ENCODE results near the gene WDR20. TPM values are rescaled to one million over a fixed set of nuclear protein-coding genes. Genes with fewer than 3 reads are reported as not detected.
"Not testable (repeated sequence)": the region's sequence is repeated elsewhere in the genome, so short reads cannot be mapped to it uniquely, and the experiment has no call there.

The WDR20 gene
- total RNA-seq, 1 donor from 2014 or later: 44.8 TPM

DNA sequence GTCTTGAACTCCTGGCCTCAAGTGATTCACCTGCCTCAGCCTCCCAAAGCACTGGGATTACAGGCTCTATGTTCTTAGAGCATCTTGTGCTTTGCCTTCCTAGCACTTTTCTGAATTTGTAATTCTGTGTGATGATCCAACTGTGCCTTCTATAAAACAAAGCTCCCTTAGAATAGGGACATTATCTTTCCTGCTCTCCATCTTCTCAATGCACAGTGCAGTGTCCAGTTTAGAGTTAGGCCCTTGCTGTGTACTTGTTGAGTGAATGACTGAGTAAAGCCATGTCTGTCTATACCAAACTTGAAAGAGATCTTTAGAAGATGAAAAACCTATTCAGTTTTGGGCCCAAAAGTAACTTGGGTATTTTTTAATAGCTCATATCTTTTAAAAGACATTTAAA, 5.2 kb downstream of the WDR20 start:
- peaks cover 0 to 7% of the 10 kb centered on the region in 2 donors for H3K36me3 ChIP-seq
- H3K27ac ChIP-seq: no peak overlapping the region
- no peak for DNase-seq (ENCODE audit: low spot score in 2 of 2)
- TF ChIP-seq, protein P1, sequence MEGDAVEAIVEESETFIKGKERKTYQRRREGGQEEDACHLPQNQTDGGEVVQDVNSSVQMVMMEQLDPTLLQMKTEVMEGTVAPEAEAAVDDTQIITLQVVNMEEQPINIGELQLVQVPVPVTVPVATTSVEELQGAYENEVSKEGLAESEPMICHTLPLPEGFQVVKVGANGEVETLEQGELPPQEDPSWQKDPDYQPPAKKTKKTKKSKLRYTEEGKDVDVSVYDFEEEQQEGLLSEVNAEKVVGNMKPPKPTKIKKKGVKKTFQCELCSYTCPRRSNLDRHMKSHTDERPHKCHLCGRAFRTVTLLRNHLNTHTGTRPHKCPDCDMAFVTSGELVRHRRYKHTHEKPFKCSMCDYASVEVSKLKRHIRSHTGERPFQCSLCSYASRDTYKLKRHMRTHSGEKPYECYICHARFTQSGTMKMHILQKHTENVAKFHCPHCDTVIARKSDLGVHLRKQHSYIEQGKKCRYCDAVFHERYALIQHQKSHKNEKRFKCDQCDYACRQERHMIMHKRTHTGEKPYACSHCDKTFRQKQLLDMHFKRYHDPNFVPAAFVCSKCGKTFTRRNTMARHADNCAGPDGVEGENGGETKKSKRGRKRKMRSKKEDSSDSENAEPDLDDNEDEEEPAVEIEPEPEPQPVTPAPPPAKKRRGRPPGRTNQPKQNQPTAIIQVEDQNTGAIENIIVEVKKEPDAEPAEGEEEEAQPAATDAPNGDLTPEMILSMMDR (IDR thresholded peaks at IDR 0.05): no peak
- H3K9me3 ChIP-seq: no peaks in the 10 kb centered on the region
- intact Hi-C loops (cut with DNase I): no loop called here
- no peak overlapping the region for H3K4me3 ChIP-seq
- no peaks in the 10 kb centered on the region for H3K27me3 ChIP-seq
- H3K4me1 ChIP-seq: peaks cover 0 to 15% of the 10 kb centered on the region in 2 donors

DNA sequence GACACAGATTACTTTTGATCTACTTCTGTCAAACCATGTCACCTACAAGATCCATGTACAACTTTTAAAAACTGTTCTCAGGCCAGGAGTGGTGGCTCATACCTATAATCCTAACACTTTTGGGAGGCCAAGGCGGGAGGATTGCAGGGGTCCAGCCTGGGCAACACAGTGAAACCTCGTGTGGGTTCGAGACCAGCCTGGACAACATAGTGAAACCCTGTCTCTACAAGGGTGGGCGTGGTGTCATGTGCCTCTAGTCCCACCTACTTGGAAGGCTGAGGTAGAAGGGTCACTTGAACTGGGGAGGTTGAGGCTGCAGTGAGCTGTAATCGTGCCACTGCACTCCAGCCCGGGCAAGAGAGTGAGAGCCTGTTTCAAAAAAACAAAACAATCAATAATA, 5.7 kb downstream of the WDR20 start:
- no peaks in the 10 kb centered on the region for H3K9me3 ChIP-seq
- no peak for DNase-seq (ENCODE audit: low spot score in 2 of 2)
- TF ChIP-seq, protein P1 (IDR thresholded peaks at IDR 0.05): no peak

DNA sequence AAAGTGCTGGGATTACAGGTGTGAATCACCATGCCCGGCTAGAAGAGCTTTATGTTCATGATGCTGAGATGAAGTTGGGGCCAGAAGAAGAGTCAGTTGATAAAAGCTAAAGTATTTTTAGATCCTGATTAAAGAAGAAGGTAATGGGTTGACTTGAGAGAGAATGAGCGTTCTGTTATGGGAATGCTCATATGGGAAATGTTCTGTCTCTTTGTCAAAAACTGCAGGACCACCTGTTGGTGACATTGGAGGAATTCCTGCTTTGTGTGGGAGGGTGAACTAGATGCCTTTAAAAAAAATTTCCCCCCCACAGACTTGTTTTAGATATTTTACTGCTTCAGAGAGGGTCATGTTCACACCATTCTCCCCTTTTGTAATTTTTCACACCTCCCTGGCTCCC, 6.7 kb downstream of the WDR20 start:
- intact Hi-C loops (cut with DNase I): no loop called here
- TF ChIP-seq, protein P1 (IDR thresholded peaks at IDR 0.05): no peak
- H3K4me1 ChIP-seq: peaks cover 0 to 6% of the 10 kb centered on the region in 2 donors

More for the DNA sequence above, 5.7 kb downstream of the WDR20 start:
- Histone ChIP-seq H3K27me3 (no peaks in the 10 kb centered on the region), H3K4me1 (peaks cover 0 to 15% of the 10 kb centered on the region in 2 donors), H3K27ac (no peak overlapping the region), H3K36me3 (peaks cover 0 to 7% of the 10 kb centered on the region in 2 donors), H3K4me3 (no peak overlapping the region)
- intact Hi-C loops (cut with DNase I): no loop called here

DNA sequence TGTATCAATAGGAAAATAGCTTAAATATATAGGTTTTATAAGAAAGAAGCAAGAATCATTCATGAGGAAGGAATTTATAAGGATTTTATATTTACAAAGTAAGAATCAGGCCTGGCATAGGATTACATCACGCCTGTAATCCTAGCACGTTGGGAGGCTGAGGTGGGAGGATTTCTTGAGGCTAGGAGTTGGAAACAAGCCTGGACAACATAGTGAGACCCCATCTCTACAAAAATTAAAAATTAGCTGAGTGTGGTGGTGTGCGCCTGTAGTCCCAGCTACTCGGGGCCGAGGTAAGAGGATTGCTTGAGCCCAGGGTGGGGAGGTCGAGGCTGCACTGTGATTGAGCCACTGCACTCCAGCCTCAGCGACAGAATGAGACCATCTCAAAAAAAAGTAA, 10.4 kb downstream of the WDR20 start:
- TF ChIP-seq, protein P1 (IDR thresholded peaks at IDR 0.05): no peak
- Histone ChIP-seq H3K4me1 (no peaks in the 10 kb centered on the region), H3K9me3 (no peaks in the 10 kb centered on the region), H3K36me3 (peaks cover 0 to 10% of the 10 kb centered on the region in 2 donors), H3K27ac (no peak overlapping the region), H3K27me3 (no peaks in the 10 kb centered on the region), H3K4me3 (no peak overlapping the region)
- DNase-seq (ENCODE audit: low spot score in 2 of 2): no peak
- intact Hi-C loops (cut with DNase I): no loop called here

More for the DNA sequence above, 6.7 kb downstream of the WDR20 start:
- Histone ChIP-seq H3K36me3 (peaks cover 0 to 7% of the 10 kb centered on the region in 2 donors), H3K27me3 (no peaks in the 10 kb centered on the region), H3K9me3 (no peaks in the 10 kb centered on the region), H3K27ac (no peak overlapping the region), H3K4me3 (no peak overlapping the region)
- no peak for DNase-seq (ENCODE audit: low spot score in 2 of 2)

DNA sequence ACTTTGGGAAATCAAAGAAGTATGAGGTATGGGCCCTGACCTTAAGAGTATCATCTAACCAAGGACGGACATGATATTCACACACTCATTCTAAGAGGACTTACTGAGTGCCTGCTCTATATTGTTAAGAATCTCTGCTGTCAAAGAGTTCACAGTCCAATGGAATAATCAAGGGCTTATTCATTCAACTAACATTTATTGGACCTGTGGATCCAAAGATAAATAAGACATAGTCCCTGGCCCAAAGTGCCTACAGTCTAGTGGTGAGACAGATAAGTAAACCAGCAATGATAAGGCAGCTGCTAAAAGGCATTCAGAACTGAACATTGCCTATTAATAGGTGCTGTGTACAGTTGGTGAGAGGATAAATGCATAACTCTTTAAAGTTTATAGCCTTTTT, 11.0 kb downstream of the WDR20 start:
- intact Hi-C loops (cut with DNase I): no loop called here
- TF ChIP-seq, protein P1 (IDR thresholded peaks at IDR 0.05): no peak
- H3K27me3 ChIP-seq: no peaks in the 10 kb centered on the region

DNA sequence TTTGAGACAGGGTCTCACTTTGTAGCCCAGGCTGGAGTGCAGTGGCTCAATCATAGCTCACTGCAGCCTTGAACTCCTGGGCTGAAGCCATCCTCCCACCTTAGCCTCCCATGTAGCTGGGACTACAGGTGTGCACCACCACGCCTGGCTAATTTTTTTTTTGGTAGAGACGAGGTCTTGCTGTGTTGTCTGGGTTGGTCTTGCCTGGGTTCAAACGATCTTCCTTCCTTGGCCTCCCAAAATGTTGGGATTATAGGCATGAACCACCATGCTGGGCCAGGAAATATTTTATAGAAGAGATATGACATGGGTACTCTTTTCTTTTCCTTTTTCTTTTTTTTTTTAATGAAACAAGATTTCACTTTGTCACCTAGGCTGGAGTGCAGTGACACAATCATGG, 11.7 kb downstream of the WDR20 start:
- H3K9me3 ChIP-seq; H3K27ac ChIP-seq; H3K4me1 ChIP-seq; H3K36me3 ChIP-seq; DNase-seq (ENCODE audit: low spot score in 2 of 2); H3K27me3 ChIP-seq; intact Hi-C loops (cut with DNase I); H3K4me3 ChIP-seq: not testable (repeated sequence)

More for the DNA sequence above, 11.0 kb downstream of the WDR20 start:
- Histone ChIP-seq H3K27ac (no peak overlapping the region), H3K4me3 (no peak overlapping the region), H3K4me1 (no peaks in the 10 kb centered on the region), H3K9me3 (no peaks in the 10 kb centered on the region), H3K36me3 (peaks cover 0 to 10% of the 10 kb centered on the region in 2 donors)
- DNase-seq (ENCODE audit: low spot score in 2 of 2): no peak
